ENCODE results near the gene POLR3A. TPM values are rescaled to one million over a fixed set of nuclear protein-coding genes. Genes with fewer than 3 reads are reported as not detected.

The POLR3A gene
- total and polyA plus RNA-seq, 2 donors (not counting 1 experiment from before 2014, with no cell fraction given), result 5.4 to 18.4 TPM

- H3K9ac ChIP-seq (ENCODE audit: low read length), result no peak overlapping the region
- H3K27me3 ChIP-seq (replicated peaks in 1 of 4; ENCODE audit: control extremely low read depth in 1 of 4, control insufficient read depth in 3 of 4, insufficient read depth in 4 of 4, low read length in 3 of 4), result no peaks in the 10 kb centered on the region
- H4K20me1 ChIP-seq (ENCODE audit: control insufficient read depth, insufficient read depth, low read length, poor library complexity, severe bottlenecking), result peaks cover 65% of the 10 kb centered on the region
- CTCF ChIA-PET, result interaction anchor here (0.9 to 1.4 kb wide), 2 partner anchors 12 to 1153 kb away, joined by 3 to 4 read pairs; partner anchors contain the start of gene POLR3A
- H3K27me3 Mint-ChIP-seq, result no peaks in the 10 kb centered on the region
- peaks cover 22 to 61% of the 10 kb centered on the region in 2 experiments for H3K36me3 ChIP-seq (replicated peaks in 1 of 2; ENCODE audit: control extremely low read depth in 1 of 2, control insufficient read depth in 1 of 2, extremely low read depth in 1 of 2, insufficient read depth in 2 of 2, low read length in 1 of 2)
- H2AFZ ChIP-seq (ENCODE audit: insufficient read depth, low read depth, low read length, poor library complexity, severe bottlenecking), result no peak overlapping the region
- no peaks in the 10 kb centered on the region for H3K9me3 ChIP-seq (ENCODE audit: control extremely low read depth in 1 of 3, control insufficient read depth in 2 of 3, insufficient read depth in 1 of 3, low read length in 2 of 3)
- POLR2A ChIA-PET, result no interaction called here
- H3K4me2 ChIP-seq (replicated peaks; ENCODE audit: low read depth, low read length, poor library complexity, severe bottlenecking), result no peak overlapping the region
- peaks cover 3 to 16% of the 10 kb centered on the region in 2 donors for H3K4me1 ChIP-seq (ENCODE audit: control insufficient read depth in 2 of 2, insufficient read depth in 2 of 2, low read length in 2 of 2)
- no peak overlapping the region for H3K4me3 Mint-ChIP-seq
- DNase-seq, result no peak
- H3K27ac ChIP-seq (ENCODE audit: low read length in 2 of 2), result no peak overlapping the region
- 82% methylated on average over 5 of the region's 5 CpGs for WGBS (ENCODE audit: insufficient coverage)
- no peak overlapping the region for H3K27ac Mint-ChIP-seq
- no peak for ATAC-seq (ENCODE audit: low read depth)
- intact Hi-C loops (cut with micrococcal nuclease), result no loop called here
- peaks cover 6% of the 10 kb centered on the region for H3K79me2 ChIP-seq (ENCODE audit: control insufficient read depth, insufficient read depth, low read length)
- peaks cover 44% of the 10 kb centered on the region for H3K4me1 Mint-ChIP-seq
- no peaks in the 10 kb centered on the region for H3K9me3 Mint-ChIP-seq (ENCODE audit: insufficient read depth)
- TF ChIP-seq, protein P1, sequence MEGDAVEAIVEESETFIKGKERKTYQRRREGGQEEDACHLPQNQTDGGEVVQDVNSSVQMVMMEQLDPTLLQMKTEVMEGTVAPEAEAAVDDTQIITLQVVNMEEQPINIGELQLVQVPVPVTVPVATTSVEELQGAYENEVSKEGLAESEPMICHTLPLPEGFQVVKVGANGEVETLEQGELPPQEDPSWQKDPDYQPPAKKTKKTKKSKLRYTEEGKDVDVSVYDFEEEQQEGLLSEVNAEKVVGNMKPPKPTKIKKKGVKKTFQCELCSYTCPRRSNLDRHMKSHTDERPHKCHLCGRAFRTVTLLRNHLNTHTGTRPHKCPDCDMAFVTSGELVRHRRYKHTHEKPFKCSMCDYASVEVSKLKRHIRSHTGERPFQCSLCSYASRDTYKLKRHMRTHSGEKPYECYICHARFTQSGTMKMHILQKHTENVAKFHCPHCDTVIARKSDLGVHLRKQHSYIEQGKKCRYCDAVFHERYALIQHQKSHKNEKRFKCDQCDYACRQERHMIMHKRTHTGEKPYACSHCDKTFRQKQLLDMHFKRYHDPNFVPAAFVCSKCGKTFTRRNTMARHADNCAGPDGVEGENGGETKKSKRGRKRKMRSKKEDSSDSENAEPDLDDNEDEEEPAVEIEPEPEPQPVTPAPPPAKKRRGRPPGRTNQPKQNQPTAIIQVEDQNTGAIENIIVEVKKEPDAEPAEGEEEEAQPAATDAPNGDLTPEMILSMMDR (IDR thresholded peaks at IDR 0.05), result no peak
- TF ChIP-seq EZH2 (IDR thresholded peaks at IDR 0.05; ENCODE audit: borderline replicate concordance, insufficient read depth, low read depth, low read length, poor library complexity, severe bottlenecking), result no peak
- no peak overlapping the region for H3K4me3 ChIP-seq (ENCODE audit: control extremely low read depth in 1 of 5, extremely low read depth in 1 of 5, insufficient read depth in 1 of 5, low read depth in 2 of 5, low read length in 4 of 5)
Observed at GRCh38 chr10:78041170-78042057, 12.1 kb upstream of the POLR3A start.

DNA sequence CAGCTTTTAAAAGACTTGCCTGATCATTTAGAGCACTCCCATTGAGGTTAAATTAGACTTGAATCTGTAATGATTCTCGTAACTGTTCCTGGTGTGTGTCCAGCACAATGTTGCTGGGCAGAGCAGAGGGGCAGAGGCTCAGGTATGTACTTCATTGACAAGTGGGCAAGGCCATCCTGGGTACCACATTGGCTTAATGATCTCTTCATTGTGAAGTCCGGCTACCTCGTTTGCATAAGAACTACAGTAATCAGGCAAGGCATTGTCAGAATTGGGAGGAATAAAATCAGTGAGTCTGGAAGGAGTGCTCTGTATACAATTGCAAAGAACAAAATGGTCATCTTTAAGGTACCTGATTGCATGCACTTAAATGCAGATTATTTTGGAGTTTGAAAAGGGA lies 10.4 kb upstream of the POLR3A start:
- peaks cover 23% of the 10 kb centered on the region for H3K79me2 ChIP-seq (ENCODE audit: control insufficient read depth, insufficient read depth, low read length)
- H3K4me3 ChIP-seq (ENCODE audit: control extremely low read depth in 1 of 5, extremely low read depth in 1 of 5, insufficient read depth in 1 of 5, low read depth in 2 of 5, low read length in 4 of 5), result no peak overlapping the region
- ATAC-seq (ENCODE audit: low read depth), result no peak
- H2AFZ ChIP-seq (ENCODE audit: insufficient read depth, low read depth, low read length, poor library complexity, severe bottlenecking), result no peak overlapping the region
- peaks cover 78% of the 10 kb centered on the region for H4K20me1 ChIP-seq (ENCODE audit: control insufficient read depth, insufficient read depth, low read length, poor library complexity, severe bottlenecking)
- peaks cover 22 to 74% of the 10 kb centered on the region in 2 experiments for H3K36me3 ChIP-seq (replicated peaks in 1 of 2; ENCODE audit: control extremely low read depth in 1 of 2, control insufficient read depth in 1 of 2, extremely low read depth in 1 of 2, insufficient read depth in 2 of 2, low read length in 1 of 2)
- H3K27me3 ChIP-seq (replicated peaks in 1 of 4; ENCODE audit: control extremely low read depth in 1 of 4, control insufficient read depth in 3 of 4, insufficient read depth in 4 of 4, low read length in 3 of 4), result no peaks in the 10 kb centered on the region
- H3K4me3 Mint-ChIP-seq, result no peak overlapping the region
- H3K27me3 Mint-ChIP-seq, result no peaks in the 10 kb centered on the region
- CTCF ChIA-PET, result interaction anchor here (0.6 kb wide), 1 partner anchor 1173 kb away, joined by 3 read pairs; no protein-coding TSS in a partner anchor
- H3K4me2 ChIP-seq (replicated peaks; ENCODE audit: low read depth, low read length, poor library complexity, severe bottlenecking), result no peak overlapping the region
- no peaks in the 10 kb centered on the region for H3K9me3 Mint-ChIP-seq (ENCODE audit: insufficient read depth)
- peaks cover 53% of the 10 kb centered on the region for H3K4me1 Mint-ChIP-seq
- H3K9me3 ChIP-seq (ENCODE audit: control extremely low read depth in 1 of 3, control insufficient read depth in 2 of 3, insufficient read depth in 1 of 3, low read length in 2 of 3), result no peaks in the 10 kb centered on the region
- TF ChIP-seq, protein P1 (IDR thresholded peaks at IDR 0.05), result no peak
- no peak for TF ChIP-seq EZH2 (IDR thresholded peaks at IDR 0.05; ENCODE audit: borderline replicate concordance, insufficient read depth, low read depth, low read length, poor library complexity, severe bottlenecking)
- POLR2A ChIA-PET, result no interaction called here
- 72% methylated on average over 3 of the region's 3 CpGs for WGBS (ENCODE audit: insufficient coverage)
- no peak overlapping the region for H3K9ac ChIP-seq (ENCODE audit: low read length)
- no peak for DNase-seq
- H3K27ac ChIP-seq (ENCODE audit: low read length in 2 of 2), result no peak overlapping the region
- no peak overlapping the region for H3K27ac Mint-ChIP-seq
- intact Hi-C loops (cut with micrococcal nuclease), result no loop called here
- peaks cover 17 to 21% of the 10 kb centered on the region in 2 donors for H3K4me1 ChIP-seq (ENCODE audit: control insufficient read depth in 2 of 2, insufficient read depth in 2 of 2, low read length in 2 of 2)

Data from B cell (primary cell).